Heart left ventricle (tissue), 13 donors: ENCODE measurements around the gene BTBD2.

Experiments used
- CTCF ChIP-seq, 12 donors: fragments of 200-600 bp; sonication (generic) in 4 of 12; IDR thresholded peaks; one replicate each; pipeline versions ENCODE4 v1.5.0 to v1.8.0; 2018 to 2022; ENCODE audit warnings: antibody characterized with exemption in 12 of 12, mild to moderate bottlenecking in 5 of 12
- POLR2A ChIP-seq, 2 donors: fragments of 450-650 bp; IDR thresholded peaks; one replicate each; pipeline ENCODE4 v1.6.1; 2017; ENCODE audit warnings: antibody characterized with exemption in 2 of 2, mild to moderate bottlenecking in 2 of 2, moderate library complexity in 2 of 2
- donor health status: ischemic (EF 13 %, LVEDD 7.1; RV severe dilation, severe dysfunction).
- donor health status: DM: no; HTN: yes; CAD: no.
- donor health status: DM: no; HTN: no; CAD: no.
- donor health status: ischemic (EF 25% LVEDD 6.9; RV normal size, moderate dysfunction).
- donor health status: ischemic (EF 25% LVEDD 5.7; RV mildly dilated, moderate dysfunction).
- donor health status: ischemic (EF 35%, LVEDD 5.7; RV mildly dilated, moderate dysfunction).
- donor health status: nonischemic (EF 11% LVEDD 7.7; RV severe dilation, severe dysfunction).
- donor health status: DM: yes; HTN: yes; CAD: no.
- donor health status: PGD.
- donor health status: ischemic (EF 29% LVEDD 5.4; RV normal size, mild dysfunction).
- donor health status: nonischemic (EF 23%, LVEDD 6.1; RV moderate dilation, normal function).

- TF ChIP-seq CTCF (IDR thresholded peaks at IDR 0.05) (no peak), POLR2A (IDR thresholded peaks at IDR 0.05) (no peak)
Observed at GRCh38 chr19:2015608-2015950, at the start of gene BTBD2.
